Psoas muscle (tissue), 8 donors: ENCODE measurements around the gene CLCN5. TPM values are rescaled to one million over a fixed set of nuclear protein-coding genes. Genes with fewer than 3 reads are reported as not detected.

ENCODE experiments used
- ATAC-seq, 4 donors: fragments of 200-7000 bp; cut with Tn5 transposase; one replicate each; pipeline ENCODE4 v1.9.1; 2020; ENCODE audit warnings: moderate library complexity in 3 of 4, mild to moderate bottlenecking in 2 of 4
- DNase-seq, 2 donors: peaks; one replicate each; pipeline ENCODE4 v3.0.0-alpha.2; 2020
- H3K27ac ChIP-seq: fragments of 200-600 bp; one replicate; pipeline ENCODE4 v1.8.0; 2022
- H3K27me3 ChIP-seq, 3 donors: fragments of 200-600 bp in 1 of 3; one replicate each; pipeline versions ENCODE4 v1.6.1 to v1.8.0; 2013 to 2022; ENCODE audit warnings: low read length in 2 of 3, mild to moderate bottlenecking in 2 of 3, moderate library complexity in 1 of 3; ENCODE audit not compliant: insufficient read depth in 3 of 3
- H3K36me3 ChIP-seq, 2 donors: fragments of 200-600 bp in 1 of 2; one replicate each; pipeline versions ENCODE4 v1.6.1 to v1.8.0; 2013 to 2022; ENCODE audit warnings: low read depth in 1 of 2, mild to moderate bottlenecking in 1 of 2, moderate library complexity in 1 of 2; ENCODE audit not compliant: insufficient read depth in 1 of 2
- H3K4me1 ChIP-seq: fragments of 200-600 bp; one replicate; pipeline ENCODE4 v1.8.0; 2022
- H3K4me3 ChIP-seq: fragments of 200-600 bp; one replicate; pipeline ENCODE4 v1.8.0; 2022; ENCODE audit warnings: mild to moderate bottlenecking
- H3K9me3 ChIP-seq: fragments of 200-600 bp; one replicate; pipeline ENCODE4 v1.8.0; 2022
- CTCF ChIP-seq: fragments of 200-600 bp; IDR thresholded peaks from one replicate; pipeline ENCODE4 v1.8.0; 2022; ENCODE audit warnings: antibody characterized with exemption
- WGBS, 3 donors: extraction: QIAGEN DNeasy Blood & Tissue Kit; methylation state at CpG; one replicate each; pipeline versions ENCODE4 v1.1.6 to v1.1.7; 2013; 5-methylcytosine and 5-hydroxymethylcytosine counted together
- intact Hi-C, 2 donors: fragments of 100-400 bp; cut with DNase I; formaldehyde crosslinking; loops; one replicate each; pipeline versions ENCODE4 v1.11.0 to v1.14.2; 2022
- long read RNA-seq, 2 donors: library from polyadenylated mRNA; unstranded; transcript quantifications; one replicate each; pipeline ENCODE4 v2.0.0, GENCODE V29; 2021
- polyA plus RNA-seq, 3 donors: library from polyadenylated mRNA; stranded (reverse); fragments of 200-250 nt; gene quantifications; one replicate each; pipeline ENCODE4 v1.2.3, GENCODE V29; 2013
- total RNA-seq, 4 donors: library from RNA; stranded (reverse); fragmentation: NEBNext Ultra II Directional in 2 of 4; extraction: Animal tissue kit (Norgen Biotek cat#: 25700) in 2 of 4; gene quantifications; one replicate each; pipeline versions ENCODE4 v1.2.1 to v1.2.4, GENCODE V29; 2021 to 2023
- donor health status: healthy with polysubstance abuse.
- donor health status: DM: no; HTN: no; CAD: no; lungs with moderate emphysema.
- donor health status: Bipolar disorder and iron deficiency.
- donor health status: healthy.
- donor health status: DM: yes; HTN: yes; CAD: no.
- donor health status: DM: no; HTN: no; CAD: no.
- donor health status: DM: no; HTN: no; CAD: no.
- donor health status: DM: yes; HTN: yes; CAD: no.

Gene CLCN5
- total RNA-seq (10 to 100 TPM in 1 of 4 donors, 1 to 10 TPM in 3; 6.5 to 11.3 (median 7.9) TPM), polyA plus RNA-seq (1 to 10 TPM; 1.9 to 4.2 (median 3.6) TPM)
- long read RNA-seq, donor 1, partial matches to known transcripts: 0 of 1 reads
- long read RNA-seq, donor 1, other reads (novel, unspliced or antisense): 0 of 1 reads
- long read RNA-seq, donor 2, full-length matches to known transcripts: 3 of 11 reads
- long read RNA-seq, donor 2, partial matches to known transcripts: 3 of 11 reads
- long read RNA-seq, donor 2, other reads (novel, unspliced or antisense): 5 of 11 reads

- H3K4me3 ChIP-seq: peak within 1 kb of the TSS; percentile 70
- H3K36me3 ChIP-seq: peaks cover 0 to 7% of the 10 kb centered on the region in 2 donors
- H3K9me3 ChIP-seq: no peaks in the 10 kb centered on the region
- peak within 1 kb of the TSS; percentile 84 for H3K27ac ChIP-seq
- ATAC-seq (peak; percentile 97 to 99 (median 98)), DNase-seq (peak; percentile 95 to 98)
- 0 to 32% (median 1%) methylated on average over 29 to 83 of the region's 83 CpGs for WGBS, 3 donors
- peaks cover 0 to 8% (median 0%) of the 10 kb centered on the region in 3 donors for H3K27me3 ChIP-seq
- TF ChIP-seq CTCF: no peak
- intact Hi-C loops: no loop called here
- peaks cover 8% of the 10 kb centered on the region for H3K4me1 ChIP-seq
Observed at GRCh38 chrX:49922291-49923241, at the start of gene CLCN5. TSS of gene CLCN5 (plus strand) at chrX:49922596. CDS start at chrX:49925299, 2,703 bp downstream.

DNA sequence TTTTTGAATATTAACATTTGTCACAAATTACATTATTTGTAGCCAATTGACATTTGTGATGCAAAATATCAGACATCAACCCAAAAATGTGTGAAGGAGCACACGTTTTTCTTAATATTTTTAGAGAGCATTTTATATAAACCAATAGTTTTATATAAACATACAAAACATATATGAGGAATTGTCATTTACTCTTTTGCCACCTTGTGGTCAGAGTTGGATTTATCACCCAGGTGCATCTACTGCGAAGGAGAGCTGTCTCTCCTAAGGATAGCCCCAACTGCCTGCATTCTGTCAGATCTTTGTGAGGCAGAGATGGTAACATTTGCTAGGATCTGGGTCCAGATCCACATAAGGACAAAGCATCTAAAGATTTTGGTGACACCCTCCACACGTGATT lies 45.6 kb upstream of the CLCN5 start:
- intact Hi-C loops: no loop called here
- H3K36me3 ChIP-seq: no peaks in the 10 kb centered on the region
- H3K9me3 ChIP-seq: no peaks in the 10 kb centered on the region
- H3K4me1 ChIP-seq: no peaks in the 10 kb centered on the region
- peak; percentile 53 for TF ChIP-seq CTCF
- ATAC-seq (no peak), DNase-seq (no peak)
- H3K27me3 ChIP-seq: peaks cover 0 to 5% (median 0%) of the 10 kb centered on the region in 3 donors
- H3K4me3 ChIP-seq: no peak overlapping the region
- WGBS, 3 donors: 16 to 41% (median 17%) methylated on average over 3 of the region's 3 CpGs
- no peak overlapping the region for H3K27ac ChIP-seq

DNA sequence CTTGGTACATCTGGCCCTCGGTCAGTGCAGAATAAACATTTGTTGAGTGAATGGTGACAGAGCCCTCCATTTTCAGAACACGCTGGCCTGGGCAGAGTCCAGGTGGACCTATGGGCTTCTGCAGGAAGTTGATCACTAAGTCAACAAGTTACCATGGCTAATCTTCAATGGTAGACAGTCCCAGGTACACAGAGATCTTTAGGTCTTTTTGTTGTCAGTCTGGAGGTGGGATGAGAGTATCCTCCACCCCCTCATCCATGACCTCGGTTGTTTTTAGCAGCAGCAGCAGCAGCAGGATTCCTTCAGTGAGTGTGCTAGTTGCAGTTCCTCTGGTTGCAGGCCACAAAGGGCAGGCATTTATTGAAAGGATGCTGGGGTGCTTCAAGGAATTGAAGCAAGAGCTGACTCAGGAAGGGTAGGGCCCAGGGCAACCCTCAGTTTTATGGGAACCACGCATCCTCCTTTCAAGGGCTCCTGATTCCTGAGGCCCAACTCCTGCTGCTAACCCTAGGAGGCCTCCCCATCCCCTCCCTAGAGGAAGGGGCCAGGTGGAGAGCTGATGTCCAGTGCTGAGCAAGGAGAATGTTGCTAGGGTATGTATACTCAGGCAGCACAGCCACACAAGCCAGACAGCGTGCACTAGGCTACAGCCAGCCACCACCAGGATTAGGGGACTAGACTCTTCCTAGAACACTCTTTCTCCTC lies 44.8 kb upstream of the CLCN5 start:
- no peak for TF ChIP-seq CTCF
- H3K4me3 ChIP-seq: no peak overlapping the region
- 65% methylated on average over 5 of the region's 5 CpGs for WGBS, 3 donors
- ATAC-seq (no peak), DNase-seq (no peak)
- peak overlapping the region; percentile 80 for H3K27ac ChIP-seq
- peaks cover 0 to 5% (median 0%) of the 10 kb centered on the region in 3 donors for H3K27me3 ChIP-seq
- H3K9me3 ChIP-seq: no peaks in the 10 kb centered on the region
- no peaks in the 10 kb centered on the region for H3K4me1 ChIP-seq
- H3K36me3 ChIP-seq: no peaks in the 10 kb centered on the region
- intact Hi-C loops: no loop called here

GRCh38 chrX:49878128-49878833 lies 44.1 kb upstream of the CLCN5 start:
- H3K4me1 ChIP-seq: no peaks in the 10 kb centered on the region
- 12 to 42% (median 22%) methylated on average over 15 to 28 of the region's 28 CpGs for WGBS, 3 donors
- TF ChIP-seq CTCF: no peak
- H3K27me3 ChIP-seq: peaks cover 0 to 5% (median 0%) of the 10 kb centered on the region in 3 donors
- no peak for DNase-seq
- H3K27ac ChIP-seq: peak overlapping the region; percentile 80
- peak overlapping the region; percentile 70 for H3K4me3 ChIP-seq
- intact Hi-C loops: no loop called here
- no peaks in the 10 kb centered on the region for H3K9me3 ChIP-seq
- no peaks in the 10 kb centered on the region for H3K36me3 ChIP-seq
- peak; percentile 10 to 52 (median 40) for ATAC-seq
